ENCODE results near the gene FCN1. TPM values are rescaled to one million over a fixed set of nuclear protein-coding genes. Genes with fewer than 3 reads are reported as not detected.

Gene FCN1
- total and polyA plus RNA-seq, 2 of the 8 experiments (the other 6 are each of a cell fraction or from before 2014, with no cell fraction given): not detected

GRCh38 chr9:134966270-134966669, 48.6 kb upstream of the FCN1 start:
- Histone ChIP-seq H2BK15ac (ENCODE audit: low read length) (peak overlapping the region; percentile 61; the same call in 1 of the 2 replicates), H3K4me1 (replicated peaks in 1 of 4; ENCODE audit: control insufficient read depth in 3 of 4, insufficient read depth in 4 of 4, low read length in 3 of 4) (peaks cover 0 to 16% (median 9%) of the 10 kb centered on the region in 4 experiments; a peak in 4 of 7 replicates), H3K56ac (replicated peaks; ENCODE audit: insufficient read length, low read depth, low read length) (no peak overlapping the region), H3K14ac (ENCODE audit: insufficient read length) (no peak overlapping the region), H2AK5ac (ENCODE audit: low read depth, low read length) (peak overlapping the region; percentile 58; the same call in 1 of the 2 replicates), H2AFZ (ENCODE audit: low read length) (no peak overlapping the region), H3K4ac (replicated peaks; ENCODE audit: insufficient read length, low read depth, low read length) (no peak overlapping the region), H3K23ac (ENCODE audit: insufficient read length) (no peak overlapping the region), H3K79me2 (ENCODE audit: control insufficient read depth in 1 of 2, insufficient read depth in 2 of 2, low read length in 2 of 2) (no peaks in the 10 kb centered on the region), H2BK20ac (ENCODE audit: low read length) (no peak overlapping the region), H3K18ac (ENCODE audit: extremely low read depth, low read length) (no peak overlapping the region; the same call in 1 of the 2 replicates), H4K91ac (replicated peaks; ENCODE audit: insufficient read length, low read length) (no peak overlapping the region), H3K4me2 (ENCODE audit: insufficient read depth in 1 of 2, low read depth in 2 of 2, low read length in 2 of 2) (no peak overlapping the region), H4K5ac (ENCODE audit: insufficient read length, low read depth, low read length) (no peak overlapping the region), H3K27me3 (replicated peaks in 1 of 4; ENCODE audit: control insufficient read depth in 3 of 4, extremely low read depth in 1 of 4, insufficient read depth in 3 of 4, low read length in 3 of 4) (no peaks in the 10 kb centered on the region), H3K9me3 (ENCODE audit: insufficient read depth in 2 of 2, low read depth in 1 of 2, low read length in 1 of 2) (no peaks in the 10 kb centered on the region), H3K27ac (ENCODE audit: low read depth, low read length) (no peak overlapping the region), H3K36me3 (ENCODE audit: control insufficient read depth in 2 of 4, insufficient read depth in 4 of 4, low read length in 3 of 4) (no peaks in the 10 kb centered on the region), H3K9ac (replicated peaks in 1 of 4; ENCODE audit: extremely low read depth in 1 of 4, low read depth in 3 of 4, low read length in 3 of 4) (no peak overlapping the region), H3K23me2 (ENCODE audit: low read depth, low read length) (no peaks in the 10 kb centered on the region), H4K8ac (ENCODE audit: extremely low read depth, insufficient read depth, low read length) (no peak overlapping the region), H4K20me1 (replicated peaks in 1 of 2; ENCODE audit: control insufficient read depth in 1 of 2, insufficient read depth in 2 of 2, low read length in 2 of 2) (no peaks in the 10 kb centered on the region), H2BK12ac (ENCODE audit: low read depth, low read length) (no peak overlapping the region), H3K4me3 (ENCODE audit: extremely low read depth in 1 of 4, insufficient read depth in 2 of 4, low read depth in 3 of 4, low read length in 4 of 4) (no peak overlapping the region), H2BK5ac (ENCODE audit: low read depth, low read length) (no peak overlapping the region), H2BK120ac (replicated peaks; ENCODE audit: low read depth, low read length) (no peak overlapping the region), H3K79me1 (ENCODE audit: low read depth, low read length) (no peaks in the 10 kb centered on the region)
- WGBS, 2 experiments (ENCODE audit: extremely low coverage in 1 of 2, insufficient coverage in 1 of 2, insufficient read length in 1 of 2, insufficient replicate concordance in 2 of 2, low coverage in 1 of 2, low lambda C conversion rate in 2 of 2, missing lambda C conversion rate in 1 of 2): 86% methylated on average over 12 of the region's 12 CpGs; no CpG with 5 or more reads in 1 of the 2 experiments
- DNase-seq (ENCODE audit: low read depth in 1 of 2, low spot score in 2 of 2): no peak
- ChIA-PET POLR2A (ENCODE audit: partially characterized antibody) (no interaction called here), CTCF (ENCODE audit: partially characterized antibody) (interaction anchor here (1.0 to 1.6 kb wide), 3 partner anchors 13 to 121 kb away, joined by 3 to 5 read pairs (median 3); partner anchors contain the start of gene OLFM1)
- FAIRE-seq: no peak
- TF ChIP-seq EGR1 (IDR thresholded peaks at IDR 0.05; ENCODE audit: borderline replicate concordance, low read depth, low read length) (no peak), MAX (IDR thresholded peaks at IDR 0.05) (no peak), BRCA1 (IDR thresholded peaks at IDR 0.05; ENCODE audit: low read depth, low read length) (no peak), KDM4A (IDR thresholded peaks at IDR 0.05; ENCODE audit: low read depth, low read length, severe bottlenecking) (no peak), JUN (IDR thresholded peaks at IDR 0.05; ENCODE audit: low read depth, low read length) (no peak), CHD1 (IDR thresholded peaks at IDR 0.05; ENCODE audit: low read depth, low read length) (no peak), SP4 (IDR thresholded peaks at IDR 0.05; ENCODE audit: low read length) (no peak), NANOG (IDR thresholded peaks at IDR 0.05; ENCODE audit: insufficient read depth, low read depth, low read length, poor library complexity, severe bottlenecking) (no peak), POLR2AphosphoS5 (IDR thresholded peaks at IDR 0.05; ENCODE audit: low read depth, low read length) (no peak), RFX5 (IDR thresholded peaks at IDR 0.05; ENCODE audit: borderline replicate concordance, low read depth, low read length) (no peak), CREB1 (IDR thresholded peaks at IDR 0.05) (no peak), SIX5 (IDR thresholded peaks at IDR 0.05; ENCODE audit: low read depth, low read length) (no peak), POLR2A (IDR thresholded peaks at IDR 0.05; ENCODE audit: control extremely low read depth in 1 of 2, low read depth in 2 of 2, low read length in 2 of 2) (no peak), FOSL1 (IDR thresholded peaks at IDR 0.05; ENCODE audit: insufficient read depth, low read depth, low read length) (no peak), USF2 (IDR thresholded peaks at IDR 0.05; ENCODE audit: low read length) (no peak)

Measured in H1 (cell line).